ENCODE measurements around the gene REN. TPM values are rescaled to one million over a fixed set of nuclear protein-coding genes. Genes with fewer than 3 reads are reported as not detected.
A peak's percentile ranks its signal among the peaks of the same experiment; 100 is the strongest.

The REN gene
- total and polyA plus RNA-seq, 2 donors (not counting 3 experiments of a cell fraction or from before 2014, with no cell fraction given), result 0.11 TPM; not detected in 1

DNA sequence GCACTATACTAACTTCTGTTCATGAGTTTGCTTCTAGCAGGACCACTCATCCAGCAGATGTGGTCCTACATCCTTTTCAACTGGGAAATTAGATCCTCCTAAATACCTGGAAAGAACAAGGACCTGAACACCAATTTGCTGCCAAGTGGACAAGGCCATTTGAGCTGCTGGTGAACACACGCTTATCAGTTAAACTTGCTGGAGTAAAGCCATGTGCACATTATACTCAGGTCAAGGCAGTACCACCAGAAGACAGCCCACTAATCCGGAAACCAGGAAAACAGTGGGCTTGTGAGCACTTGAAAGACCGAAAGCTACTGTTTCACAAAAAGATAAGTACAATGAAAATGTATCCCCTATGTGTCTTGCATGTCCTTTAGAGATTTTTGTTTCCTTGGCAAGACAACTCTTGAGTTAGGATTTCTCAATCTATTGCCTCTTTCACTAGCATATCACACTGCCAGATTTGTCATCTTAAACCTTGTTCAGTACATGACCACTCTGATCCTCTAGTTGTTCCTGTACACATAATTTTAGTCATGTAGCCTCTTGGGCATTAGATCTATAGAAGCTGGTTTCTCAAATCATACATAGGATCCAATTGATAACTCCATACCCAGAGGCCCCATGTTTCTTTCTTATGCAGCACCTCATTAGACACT lies 4.5 kb upstream of the REN start:
- dilution Hi-C loops (cut with MboI; ENCODE audit: extremely low pct_ligation_motif_present, low sequenced_read_pairs), result loop anchor here (25.0 kb wide), 1 partner anchor 167 kb away; no protein-coding TSS in a partner anchor
- Histone ChIP-seq H3K79me2 (ENCODE audit: control insufficient read depth, insufficient read depth, low read length) (no peaks in the 10 kb centered on the region), H4K20me1 (replicated peaks; ENCODE audit: control insufficient read depth, extremely low read depth, insufficient read depth, low read length) (no peaks in the 10 kb centered on the region), H3K36me3 (ENCODE audit: control insufficient read depth in 2 of 2, extremely low read depth in 1 of 2, insufficient read depth in 2 of 2, low read length in 2 of 2) (no peaks in the 10 kb centered on the region), H3K27ac (ENCODE audit: insufficient read depth, low read depth, low read length) (no peak overlapping the region), H3K9me3 (replicated peaks; ENCODE audit: control insufficient read depth, insufficient read depth, low read length) (peaks cover 3% of the 10 kb centered on the region), H2AFZ (ENCODE audit: low read depth, low read length) (no peak overlapping the region), H3K4me3 (replicated peaks in 1 of 3; ENCODE audit: insufficient read depth in 1 of 3, low read depth in 1 of 3, low read length in 3 of 3) (no peak overlapping the region), H3K9ac (replicated peaks; ENCODE audit: extremely low read depth, insufficient read depth, low read length) (no peak overlapping the region), H3K4me2 (ENCODE audit: insufficient read depth, low read length) (no peak overlapping the region), H3K27me3 (ENCODE audit: control insufficient read depth in 2 of 2, insufficient read depth in 2 of 2, low read length in 2 of 2) (no peaks in the 10 kb centered on the region), H3K9me1 (replicated peaks; ENCODE audit: control insufficient read depth, extremely low read depth, insufficient read depth, low read length) (no peaks in the 10 kb centered on the region), H3K4me1 (ENCODE audit: control insufficient read depth, extremely low read depth, insufficient read depth, low read length) (peaks cover 17% of the 10 kb centered on the region)
- FAIRE-seq (peak; percentile 40), DNase-seq (ENCODE audit: low read depth, low spot score) (no peak)
- TF ChIP-seq MYC (IDR thresholded peaks at IDR 0.05; ENCODE audit: low read depth, low read length) (no peak), EZH2 (IDR thresholded peaks at IDR 0.05; ENCODE audit: borderline replicate concordance, low read depth, low read length, severe bottlenecking) (no peak), POLR2A (IDR thresholded peaks at IDR 0.05; ENCODE audit: low read depth, low read length) (no peak), POLR2AphosphoS5 (IDR thresholded peaks at IDR 0.05; ENCODE audit: insufficient read depth, low read depth, low read length) (no peak), FOS (IDR thresholded peaks at IDR 0.05; ENCODE audit: borderline replicate concordance, insufficient read depth, low read length) (no peak), JUN (IDR thresholded peaks at IDR 0.05; ENCODE audit: borderline replicate concordance, insufficient read depth, insufficient read length, low read depth) (no peak), GATA2 (IDR thresholded peaks at IDR 0.05; ENCODE audit: insufficient read depth, insufficient read length, low read depth, low read length) (no peak)
- TF ChIP-seq, protein P1, sequence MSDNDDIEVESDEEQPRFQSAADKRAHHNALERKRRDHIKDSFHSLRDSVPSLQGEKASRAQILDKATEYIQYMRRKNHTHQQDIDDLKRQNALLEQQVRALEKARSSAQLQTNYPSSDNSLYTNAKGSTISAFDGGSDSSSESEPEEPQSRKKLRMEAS (IDR thresholded peaks at IDR 0.05; ENCODE audit: insufficient read depth, insufficient read length), result no peak
- TF ChIP-seq, protein P2, sequence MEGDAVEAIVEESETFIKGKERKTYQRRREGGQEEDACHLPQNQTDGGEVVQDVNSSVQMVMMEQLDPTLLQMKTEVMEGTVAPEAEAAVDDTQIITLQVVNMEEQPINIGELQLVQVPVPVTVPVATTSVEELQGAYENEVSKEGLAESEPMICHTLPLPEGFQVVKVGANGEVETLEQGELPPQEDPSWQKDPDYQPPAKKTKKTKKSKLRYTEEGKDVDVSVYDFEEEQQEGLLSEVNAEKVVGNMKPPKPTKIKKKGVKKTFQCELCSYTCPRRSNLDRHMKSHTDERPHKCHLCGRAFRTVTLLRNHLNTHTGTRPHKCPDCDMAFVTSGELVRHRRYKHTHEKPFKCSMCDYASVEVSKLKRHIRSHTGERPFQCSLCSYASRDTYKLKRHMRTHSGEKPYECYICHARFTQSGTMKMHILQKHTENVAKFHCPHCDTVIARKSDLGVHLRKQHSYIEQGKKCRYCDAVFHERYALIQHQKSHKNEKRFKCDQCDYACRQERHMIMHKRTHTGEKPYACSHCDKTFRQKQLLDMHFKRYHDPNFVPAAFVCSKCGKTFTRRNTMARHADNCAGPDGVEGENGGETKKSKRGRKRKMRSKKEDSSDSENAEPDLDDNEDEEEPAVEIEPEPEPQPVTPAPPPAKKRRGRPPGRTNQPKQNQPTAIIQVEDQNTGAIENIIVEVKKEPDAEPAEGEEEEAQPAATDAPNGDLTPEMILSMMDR (IDR thresholded peaks at IDR 0.05; ENCODE audit: extremely low read depth in 1 of 2, insufficient read depth in 1 of 2, low read depth in 1 of 2, low read length in 2 of 2), result no peak
- intact Hi-C loops (cut with micrococcal nuclease), result no loop called here
- ChIA-PET POLR2A (no interaction called here), CTCF (interaction anchor here (0.6 to 26.7 kb wide), 4 partner anchors 8 to 32 kb away, joined by 3 to 770 read pairs (median 4); no protein-coding TSS in a partner anchor)
- no TSS peak for BruUV-seq (replicated peaks)

Data from endothelial cell of umbilical vein (primary cell).